WTC11 (cell line): ENCODE measurements around the gene RPS6KB2. TPM values are rescaled to one million over a fixed set of nuclear protein-coding genes. Genes with fewer than 3 reads are reported as not detected.

Experiments used
- ATAC-seq: fragments of 200-7000 bp; cut with Tn5 transposase; 2 replicates; pipeline ENCODE4 v1.10.0; 2021; ENCODE audit warnings: mild to moderate bottlenecking, moderate library complexity
- CTCF ChIA-PET: fragments of 300-600 bp; sonication (Branson Sonifier 250); formaldehyde crosslinking; loops from one replicate; lab custom pipeline; 2021; ENCODE audit warnings: antibody characterized with exemption; lab: Charles Lee
- POLR2A ChIA-PET: fragments of 350-600 bp; sonication (Branson Sonifier 250); formaldehyde crosslinking; loops from one replicate; lab custom pipeline; 2021; ENCODE audit warnings: antibody characterized with exemption; lab: Charles Lee
- DNase-seq: peaks from one replicate; pipeline ENCODE4 v3.0.0; 2021; ENCODE audit warnings: low spot score
- H3K27ac Mint-ChIP-seq: 2 replicates; pipeline ENCODE4 v1.8.0; 2021; ENCODE audit warnings: mixed read lengths
- H3K27me3 Mint-ChIP-seq: 2 replicates; pipeline ENCODE4 v1.8.0; 2021; ENCODE audit warnings: low read depth, mild to moderate bottlenecking, moderate library complexity, mixed read lengths
- H3K36me3 Mint-ChIP-seq: 2 replicates; pipeline ENCODE4 v1.8.0; 2021; ENCODE audit warnings: mixed read lengths
- H3K4me1 Mint-ChIP-seq: 2 replicates; pipeline ENCODE4 v1.8.0; 2022; ENCODE audit warnings: mixed read lengths
- H3K4me3 Mint-ChIP-seq: 2 replicates; pipeline ENCODE4 v1.8.0; 2021; ENCODE audit warnings: mild to moderate bottlenecking, moderate library complexity, mixed read lengths
- H3K9me3 Mint-ChIP-seq: 2 replicates; pipeline ENCODE4 v1.8.0; 2021; ENCODE audit warnings: mixed read lengths
- CREB1 ChIP-seq: sonication (generic); formaldehyde crosslinking; IDR thresholded peaks from 2 replicates; pipeline ENCODE4 v1.8.0; 2023; ENCODE audit warnings: mild to moderate bottlenecking, missing genetic modification reagents
- CREM ChIP-seq: sonication (generic); formaldehyde crosslinking; IDR thresholded peaks from 2 replicates; pipeline ENCODE4 v1.8.1; 2022; ENCODE audit warnings: mild to moderate bottlenecking, missing genetic modification reagents, moderate library complexity
- GTF2I ChIP-seq: fragments of 250-450 bp; sonication (Bioruptor Pico); conservative IDR thresholded peaks from 2 replicates; pipeline ENCODE4 v1.4.0; 2021; ENCODE audit warnings: mild to moderate bottlenecking
- MXD4 ChIP-seq: fragments of 250-450 bp; sonication (Bioruptor Pico); IDR thresholded peaks from 2 replicates; pipeline ENCODE4 v1.8.0; 2021; ENCODE audit warnings: mild to moderate bottlenecking, moderate library complexity, borderline replicate concordance
- NFE2L1 ChIP-seq: sonication (generic); formaldehyde crosslinking; IDR thresholded peaks from 2 replicates; pipeline ENCODE4 v1.8.1; 2023; ENCODE audit warnings: missing genetic modification reagents
- NR1H2 ChIP-seq: sonication (generic); formaldehyde crosslinking; IDR thresholded peaks from 2 replicates; pipeline ENCODE4 v1.9.0; 2021; ENCODE audit warnings: mild to moderate bottlenecking, moderate library complexity, missing genetic modification reagents
- SOX15 ChIP-seq: fragments of 250-450 bp; sonication (Bioruptor Pico); IDR thresholded peaks from 2 replicates; pipeline ENCODE4 v1.9.0; 2021; ENCODE audit warnings: mild to moderate bottlenecking
- ZNF138 ChIP-seq: sonication (generic); formaldehyde crosslinking; conservative IDR thresholded peaks from 2 replicates; pipeline ENCODE4 v1.8.1; 2022; ENCODE audit warnings: mild to moderate bottlenecking, moderate library complexity, missing genetic modification reagents
- total RNA-seq: library from RNA; stranded (reverse); gene quantifications from 3 replicates; pipeline ENCODE4 v1.2.3, GENCODE V29; 2021
- TF ChIP-seq, protein P1 (sequence below): sonication (generic); formaldehyde crosslinking; IDR thresholded peaks from 2 replicates; pipeline ENCODE4 v1.8.1; 2023; ENCODE audit warnings: mild to moderate bottlenecking, missing genetic modification reagents, borderline replicate concordance
- TF ChIP-seq, protein P2 (sequence below): sonication (generic); formaldehyde crosslinking; IDR thresholded peaks from 2 replicates; pipeline ENCODE4 v1.8.1; 2023; ENCODE audit warnings: mild to moderate bottlenecking, missing genetic modification reagents, moderate library complexity
- TF ChIP-seq, protein P3 (sequence below): sonication (generic); formaldehyde crosslinking; IDR thresholded peaks from 2 replicates; pipeline ENCODE4 v1.8.0; 2023; ENCODE audit warnings: missing genetic modification reagents, mild to moderate bottlenecking, borderline replicate concordance
- TF ChIP-seq, protein P4 (sequence below): sonication (generic); formaldehyde crosslinking; conservative IDR thresholded peaks from 2 replicates; pipeline ENCODE4 v1.8.1; 2023; ENCODE audit warnings: mild to moderate bottlenecking, low read depth, missing genetic modification reagents, moderate library complexity

RPS6KB2 gene
- total RNA-seq, 1 experiment from 2014 or later: 54.7 TPM

DNA sequence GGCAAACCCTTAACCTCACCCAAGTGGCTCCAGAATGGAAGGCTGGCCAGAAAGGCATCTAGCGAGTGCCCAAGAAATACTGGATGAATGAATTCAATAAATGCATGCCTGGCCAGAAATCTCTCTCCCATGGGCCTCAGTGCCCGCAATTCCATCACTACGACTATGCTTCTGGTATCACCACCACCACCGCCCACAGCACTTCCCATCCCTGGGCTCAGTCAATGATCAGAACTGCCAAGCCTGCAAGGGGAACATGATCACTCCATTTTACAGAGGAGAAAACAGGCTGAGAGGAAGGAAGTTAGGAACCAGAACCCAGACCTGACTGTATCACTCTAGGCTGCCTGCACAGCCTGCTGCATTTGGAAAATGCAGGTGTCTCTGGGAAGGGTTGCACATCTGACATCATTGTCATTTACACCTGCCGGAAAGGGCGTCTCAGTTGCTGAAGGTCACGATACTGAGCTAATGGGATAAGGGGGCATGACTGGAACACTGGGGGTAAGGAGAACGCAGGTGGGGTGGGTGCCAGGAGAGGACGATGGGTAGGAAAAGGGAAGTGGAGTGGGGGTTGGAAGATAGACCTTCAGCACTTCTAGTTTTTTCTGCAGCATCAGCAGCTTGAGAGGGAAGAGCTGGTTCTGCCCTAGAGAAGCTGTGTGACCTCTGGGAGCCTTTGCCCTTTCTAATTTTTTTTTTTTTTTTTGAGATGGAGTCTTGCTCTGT, 21.0 kb downstream of the RPS6KB2 start:
- DNase-seq (no peak), ATAC-seq (no peak)
- no peaks in the 10 kb centered on the region for H3K36me3 Mint-ChIP-seq
- H3K27ac Mint-ChIP-seq: no peak overlapping the region
- H3K4me1 Mint-ChIP-seq: 0 out of 2 replicates have a peak, but pooled peaks cover 3% of the 10 kb centered on the region
- peaks cover 10% of the 10 kb centered on the region for H3K27me3 Mint-ChIP-seq
- TF ChIP-seq, protein P1, sequence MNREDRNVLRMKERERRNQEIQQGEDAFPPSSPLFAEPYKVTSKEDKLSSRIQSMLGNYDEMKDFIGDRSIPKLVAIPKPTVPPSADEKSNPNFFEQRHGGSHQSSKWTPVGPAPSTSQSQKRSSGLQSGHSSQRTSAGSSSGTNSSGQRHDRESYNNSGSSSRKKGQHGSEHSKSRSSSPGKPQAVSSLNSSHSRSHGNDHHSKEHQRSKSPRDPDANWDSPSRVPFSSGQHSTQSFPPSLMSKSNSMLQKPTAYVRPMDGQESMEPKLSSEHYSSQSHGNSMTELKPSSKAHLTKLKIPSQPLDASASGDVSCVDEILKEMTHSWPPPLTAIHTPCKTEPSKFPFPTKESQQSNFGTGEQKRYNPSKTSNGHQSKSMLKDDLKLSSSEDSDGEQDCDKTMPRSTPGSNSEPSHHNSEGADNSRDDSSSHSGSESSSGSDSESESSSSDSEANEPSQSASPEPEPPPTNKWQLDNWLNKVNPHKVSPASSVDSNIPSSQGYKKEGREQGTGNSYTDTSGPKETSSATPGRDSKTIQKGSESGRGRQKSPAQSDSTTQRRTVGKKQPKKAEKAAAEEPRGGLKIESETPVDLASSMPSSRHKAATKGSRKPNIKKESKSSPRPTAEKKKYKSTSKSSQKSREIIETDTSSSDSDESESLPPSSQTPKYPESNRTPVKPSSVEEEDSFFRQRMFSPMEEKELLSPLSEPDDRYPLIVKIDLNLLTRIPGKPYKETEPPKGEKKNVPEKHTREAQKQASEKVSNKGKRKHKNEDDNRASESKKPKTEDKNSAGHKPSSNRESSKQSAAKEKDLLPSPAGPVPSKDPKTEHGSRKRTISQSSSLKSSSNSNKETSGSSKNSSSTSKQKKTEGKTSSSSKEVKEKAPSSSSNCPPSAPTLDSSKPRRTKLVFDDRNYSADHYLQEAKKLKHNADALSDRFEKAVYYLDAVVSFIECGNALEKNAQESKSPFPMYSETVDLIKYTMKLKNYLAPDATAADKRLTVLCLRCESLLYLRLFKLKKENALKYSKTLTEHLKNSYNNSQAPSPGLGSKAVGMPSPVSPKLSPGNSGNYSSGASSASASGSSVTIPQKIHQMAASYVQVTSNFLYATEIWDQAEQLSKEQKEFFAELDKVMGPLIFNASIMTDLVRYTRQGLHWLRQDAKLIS (CRISPR knock-in tag): no peak
- TF ChIP-seq, protein P2, sequence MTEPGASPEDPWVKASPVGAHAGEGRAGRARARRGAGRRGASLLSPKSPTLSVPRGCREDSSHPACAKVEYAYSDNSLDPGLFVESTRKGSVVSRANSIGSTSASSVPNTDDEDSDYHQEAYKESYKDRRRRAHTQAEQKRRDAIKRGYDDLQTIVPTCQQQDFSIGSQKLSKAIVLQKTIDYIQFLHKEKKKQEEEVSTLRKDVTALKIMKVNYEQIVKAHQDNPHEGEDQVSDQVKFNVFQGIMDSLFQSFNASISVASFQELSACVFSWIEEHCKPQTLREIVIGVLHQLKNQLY (CRISPR knock-in tag): no peak
- no peak for TF ChIP-seq MXD4 (CRISPR knock-in tag)
- no peak for TF ChIP-seq ZNF138 (CRISPR knock-in tag)
- no peak for TF ChIP-seq CREB1 (CRISPR knock-in tag)
- TF ChIP-seq GTF2I (CRISPR knock-in tag): no peak
- TF ChIP-seq NR1H2 (CRISPR knock-in tag): no peak
- TF ChIP-seq NFE2L1 (CRISPR knock-in tag): no peak
- TF ChIP-seq, protein P3, sequence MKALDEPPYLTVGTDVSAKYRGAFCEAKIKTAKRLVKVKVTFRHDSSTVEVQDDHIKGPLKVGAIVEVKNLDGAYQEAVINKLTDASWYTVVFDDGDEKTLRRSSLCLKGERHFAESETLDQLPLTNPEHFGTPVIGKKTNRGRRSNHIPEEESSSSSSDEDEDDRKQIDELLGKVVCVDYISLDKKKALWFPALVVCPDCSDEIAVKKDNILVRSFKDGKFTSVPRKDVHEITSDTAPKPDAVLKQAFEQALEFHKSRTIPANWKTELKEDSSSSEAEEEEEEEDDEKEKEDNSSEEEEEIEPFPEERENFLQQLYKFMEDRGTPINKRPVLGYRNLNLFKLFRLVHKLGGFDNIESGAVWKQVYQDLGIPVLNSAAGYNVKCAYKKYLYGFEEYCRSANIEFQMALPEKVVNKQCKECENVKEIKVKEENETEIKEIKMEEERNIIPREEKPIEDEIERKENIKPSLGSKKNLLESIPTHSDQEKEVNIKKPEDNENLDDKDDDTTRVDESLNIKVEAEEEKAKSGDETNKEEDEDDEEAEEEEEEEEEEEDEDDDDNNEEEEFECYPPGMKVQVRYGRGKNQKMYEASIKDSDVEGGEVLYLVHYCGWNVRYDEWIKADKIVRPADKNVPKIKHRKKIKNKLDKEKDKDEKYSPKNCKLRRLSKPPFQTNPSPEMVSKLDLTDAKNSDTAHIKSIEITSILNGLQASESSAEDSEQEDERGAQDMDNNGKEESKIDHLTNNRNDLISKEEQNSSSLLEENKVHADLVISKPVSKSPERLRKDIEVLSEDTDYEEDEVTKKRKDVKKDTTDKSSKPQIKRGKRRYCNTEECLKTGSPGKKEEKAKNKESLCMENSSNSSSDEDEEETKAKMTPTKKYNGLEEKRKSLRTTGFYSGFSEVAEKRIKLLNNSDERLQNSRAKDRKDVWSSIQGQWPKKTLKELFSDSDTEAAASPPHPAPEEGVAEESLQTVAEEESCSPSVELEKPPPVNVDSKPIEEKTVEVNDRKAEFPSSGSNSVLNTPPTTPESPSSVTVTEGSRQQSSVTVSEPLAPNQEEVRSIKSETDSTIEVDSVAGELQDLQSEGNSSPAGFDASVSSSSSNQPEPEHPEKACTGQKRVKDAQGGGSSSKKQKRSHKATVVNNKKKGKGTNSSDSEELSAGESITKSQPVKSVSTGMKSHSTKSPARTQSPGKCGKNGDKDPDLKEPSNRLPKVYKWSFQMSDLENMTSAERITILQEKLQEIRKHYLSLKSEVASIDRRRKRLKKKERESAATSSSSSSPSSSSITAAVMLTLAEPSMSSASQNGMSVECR (CRISPR knock-in tag): no peak
- TF ChIP-seq, protein P4, sequence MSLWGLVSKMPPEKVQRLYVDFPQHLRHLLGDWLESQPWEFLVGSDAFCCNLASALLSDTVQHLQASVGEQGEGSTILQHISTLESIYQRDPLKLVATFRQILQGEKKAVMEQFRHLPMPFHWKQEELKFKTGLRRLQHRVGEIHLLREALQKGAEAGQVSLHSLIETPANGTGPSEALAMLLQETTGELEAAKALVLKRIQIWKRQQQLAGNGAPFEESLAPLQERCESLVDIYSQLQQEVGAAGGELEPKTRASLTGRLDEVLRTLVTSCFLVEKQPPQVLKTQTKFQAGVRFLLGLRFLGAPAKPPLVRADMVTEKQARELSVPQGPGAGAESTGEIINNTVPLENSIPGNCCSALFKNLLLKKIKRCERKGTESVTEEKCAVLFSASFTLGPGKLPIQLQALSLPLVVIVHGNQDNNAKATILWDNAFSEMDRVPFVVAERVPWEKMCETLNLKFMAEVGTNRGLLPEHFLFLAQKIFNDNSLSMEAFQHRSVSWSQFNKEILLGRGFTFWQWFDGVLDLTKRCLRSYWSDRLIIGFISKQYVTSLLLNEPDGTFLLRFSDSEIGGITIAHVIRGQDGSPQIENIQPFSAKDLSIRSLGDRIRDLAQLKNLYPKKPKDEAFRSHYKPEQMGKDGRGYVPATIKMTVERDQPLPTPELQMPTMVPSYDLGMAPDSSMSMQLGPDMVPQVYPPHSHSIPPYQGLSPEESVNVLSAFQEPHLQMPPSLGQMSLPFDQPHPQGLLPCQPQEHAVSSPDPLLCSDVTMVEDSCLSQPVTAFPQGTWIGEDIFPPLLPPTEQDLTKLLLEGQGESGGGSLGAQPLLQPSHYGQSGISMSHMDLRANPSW (CRISPR knock-in tag): no peak
- TF ChIP-seq CREM (CRISPR knock-in tag): no peak
- no peak for TF ChIP-seq SOX15 (CRISPR knock-in tag)
- H3K4me3 Mint-ChIP-seq: no peak overlapping the region
- POLR2A ChIA-PET: no interaction called here
- no peaks in the 10 kb centered on the region for H3K9me3 Mint-ChIP-seq
- CTCF ChIA-PET: interaction anchor here (1.0 to 1.4 kb wide), 2 partner anchors 58 to 132 kb away, joined by 5 to 6 read pairs; partner anchors contain the start of gene RAD9A
